Activated CD8-positive, alpha-beta memory T cell treated with anti-CD3 and anti-CD28 coated beads, Interleukin-2, amount 50 U/mL, for 48 hours (primary cell): Measurements from ENCODE around the gene EMILIN1.
A peak's percentile ranks its signal among the peaks of the same experiment; 100 is the strongest.

ENCODE experiments used
- DNase-seq: peaks from one replicate; pipeline ENCODE4 v3.0.0-alpha.2; 2020

The EMILIN1 gene

DNA sequence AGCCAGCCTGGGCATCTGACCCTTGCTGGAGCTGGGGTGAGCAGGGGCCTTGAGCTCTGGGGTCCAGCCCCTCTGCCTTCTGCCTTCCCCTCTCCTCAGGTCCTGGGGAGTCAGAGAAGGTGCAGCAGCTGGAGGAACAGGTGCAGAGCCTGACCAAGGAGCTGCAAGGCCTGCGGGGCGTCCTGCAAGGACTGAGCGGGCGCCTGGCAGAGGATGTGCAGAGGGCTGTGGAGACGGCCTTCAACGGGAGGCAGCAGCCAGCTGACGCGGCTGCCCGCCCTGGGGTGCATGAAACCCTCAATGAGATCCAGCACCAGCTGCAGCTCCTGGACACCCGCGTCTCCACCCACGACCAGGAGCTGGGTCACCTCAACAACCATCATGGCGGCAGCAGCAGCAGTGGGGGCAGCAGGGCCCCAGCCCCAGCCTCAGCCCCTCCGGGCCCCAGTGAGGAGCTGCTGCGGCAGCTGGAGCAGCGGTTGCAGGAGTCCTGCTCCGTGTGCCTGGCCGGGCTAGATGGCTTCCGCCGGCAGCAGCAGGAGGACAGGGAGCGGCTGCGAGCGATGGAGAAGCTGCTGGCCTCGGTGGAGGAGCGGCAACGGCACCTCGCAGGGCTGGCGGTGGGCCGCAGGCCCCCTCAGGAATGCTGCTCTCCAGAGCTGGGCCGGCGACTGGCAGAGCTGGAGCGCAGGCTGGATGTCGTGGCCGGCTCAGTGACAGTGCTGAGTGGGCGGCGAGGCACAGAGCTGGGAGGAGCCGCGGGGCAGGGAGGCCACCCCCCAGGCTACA, 3.8 kb downstream of the EMILIN1 start:
- DNase-seq, result no peak

GRCh38 chr2:27082773-27083409, 4.5 kb downstream of the EMILIN1 start:
- no peak for DNase-seq

DNA sequence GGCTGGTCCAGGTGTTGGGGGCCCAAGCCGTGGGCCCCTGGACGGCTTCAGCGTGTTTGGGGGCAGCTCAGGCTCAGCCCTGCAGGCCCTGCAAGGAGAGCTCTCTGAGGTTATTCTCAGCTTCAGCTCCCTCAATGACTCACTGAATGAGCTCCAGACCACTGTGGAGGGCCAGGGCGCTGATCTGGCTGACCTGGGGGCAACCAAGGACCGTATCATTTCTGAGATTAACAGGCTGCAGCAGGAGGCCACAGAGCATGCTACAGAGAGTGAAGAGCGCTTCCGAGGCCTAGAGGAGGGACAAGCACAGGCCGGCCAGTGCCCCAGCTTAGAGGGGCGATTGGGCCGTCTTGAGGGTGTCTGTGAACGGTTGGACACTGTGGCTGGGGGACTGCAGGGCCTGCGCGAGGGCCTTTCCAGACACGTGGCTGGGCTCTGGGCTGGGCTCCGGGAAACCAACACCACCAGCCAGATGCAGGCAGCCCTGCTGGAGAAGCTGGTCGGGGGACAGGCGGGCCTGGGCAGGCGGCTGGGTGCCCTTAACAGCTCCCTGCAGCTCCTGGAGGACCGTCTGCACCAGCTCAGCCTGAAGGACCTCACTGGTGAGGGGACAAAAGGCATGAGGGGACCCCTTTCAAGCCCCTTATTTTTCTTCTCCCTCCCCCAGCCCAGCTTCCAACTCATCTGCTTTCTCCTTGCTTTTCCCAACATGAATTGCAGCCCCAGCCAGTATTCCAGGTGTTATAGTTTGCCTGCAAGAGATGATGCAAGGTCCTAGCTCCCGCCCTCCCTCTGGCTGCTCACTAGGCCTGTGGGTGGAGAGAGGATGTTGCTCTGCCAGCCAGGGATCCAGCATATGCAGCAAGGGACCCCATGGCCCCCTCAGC, 5.2 kb downstream of the EMILIN1 start:
- no peak for DNase-seq

DNA sequence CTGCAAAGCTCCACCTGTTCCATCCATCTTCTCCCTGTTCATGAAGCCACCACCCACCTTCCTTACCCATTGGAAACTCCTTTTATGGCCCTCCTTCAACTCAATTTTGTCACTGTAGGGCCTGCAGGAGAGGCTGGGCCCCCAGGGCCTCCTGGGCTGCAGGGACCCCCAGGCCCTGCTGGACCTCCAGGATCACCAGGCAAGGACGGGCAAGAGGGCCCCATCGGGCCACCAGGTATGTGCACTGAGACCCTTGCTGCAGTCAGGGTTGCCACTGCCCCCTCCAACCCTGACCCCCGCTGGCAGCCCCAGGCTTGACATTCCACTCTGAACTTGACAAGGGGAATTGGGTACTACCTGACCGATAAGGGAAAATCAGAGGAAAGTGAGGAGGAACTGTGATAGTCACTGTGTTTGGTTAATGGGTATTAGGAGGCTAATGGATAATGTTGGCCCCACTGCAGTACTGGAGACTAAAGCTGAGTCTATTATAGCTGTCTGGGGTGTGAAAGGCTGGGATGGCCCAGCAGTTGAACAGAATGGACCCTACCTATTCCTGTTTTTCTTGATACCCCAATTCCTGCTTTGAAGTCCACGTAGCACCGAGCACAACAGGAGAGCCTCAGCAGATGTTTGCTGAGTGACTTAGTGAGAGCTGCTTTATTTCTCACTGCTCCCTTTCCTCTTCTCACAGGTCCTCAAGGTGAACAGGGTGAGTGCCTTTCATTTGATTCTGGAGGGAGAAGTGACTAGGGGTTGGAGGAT, 6.1 kb downstream of the EMILIN1 start:
- no peak for DNase-seq

DNA sequence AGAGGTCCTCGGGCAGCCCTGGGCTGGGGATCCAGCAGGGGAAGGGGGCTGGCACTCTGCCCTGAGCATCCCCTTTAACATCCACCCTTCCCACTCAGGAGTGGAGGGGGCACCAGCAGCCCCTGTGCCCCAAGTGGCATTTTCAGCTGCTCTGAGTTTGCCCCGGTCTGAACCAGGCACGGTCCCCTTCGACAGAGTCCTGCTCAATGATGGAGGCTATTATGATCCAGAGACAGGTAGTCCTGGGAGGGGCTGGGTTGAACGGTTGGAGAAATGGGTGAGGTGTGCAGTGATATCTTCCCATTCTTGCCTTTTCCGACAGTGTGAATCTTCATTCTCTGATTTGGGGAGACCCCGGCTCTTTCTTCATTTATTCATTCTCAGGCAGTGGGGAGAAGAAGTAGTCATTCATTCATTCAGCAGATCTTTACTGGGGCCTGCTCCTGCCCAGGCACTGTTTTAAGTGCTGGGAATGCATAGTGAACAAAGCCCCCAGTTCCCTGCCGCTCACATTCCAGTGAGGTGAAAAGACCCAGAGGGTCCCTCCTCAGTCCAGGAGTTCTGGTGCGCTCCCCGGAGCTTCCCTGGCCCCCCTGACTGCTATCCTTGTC, 6.8 kb downstream of the EMILIN1 start:
- DNase-seq, result no peak

- DNase-seq, result peak; percentile 77
These were observed 7.3 kb downstream of the EMILIN1 start for GRCh38 chr2:27085673-27086089.

GRCh38 chr2:27086090-27086723, 7.8 kb downstream of the EMILIN1 start:
- peak; percentile 100 for DNase-seq

DNA sequence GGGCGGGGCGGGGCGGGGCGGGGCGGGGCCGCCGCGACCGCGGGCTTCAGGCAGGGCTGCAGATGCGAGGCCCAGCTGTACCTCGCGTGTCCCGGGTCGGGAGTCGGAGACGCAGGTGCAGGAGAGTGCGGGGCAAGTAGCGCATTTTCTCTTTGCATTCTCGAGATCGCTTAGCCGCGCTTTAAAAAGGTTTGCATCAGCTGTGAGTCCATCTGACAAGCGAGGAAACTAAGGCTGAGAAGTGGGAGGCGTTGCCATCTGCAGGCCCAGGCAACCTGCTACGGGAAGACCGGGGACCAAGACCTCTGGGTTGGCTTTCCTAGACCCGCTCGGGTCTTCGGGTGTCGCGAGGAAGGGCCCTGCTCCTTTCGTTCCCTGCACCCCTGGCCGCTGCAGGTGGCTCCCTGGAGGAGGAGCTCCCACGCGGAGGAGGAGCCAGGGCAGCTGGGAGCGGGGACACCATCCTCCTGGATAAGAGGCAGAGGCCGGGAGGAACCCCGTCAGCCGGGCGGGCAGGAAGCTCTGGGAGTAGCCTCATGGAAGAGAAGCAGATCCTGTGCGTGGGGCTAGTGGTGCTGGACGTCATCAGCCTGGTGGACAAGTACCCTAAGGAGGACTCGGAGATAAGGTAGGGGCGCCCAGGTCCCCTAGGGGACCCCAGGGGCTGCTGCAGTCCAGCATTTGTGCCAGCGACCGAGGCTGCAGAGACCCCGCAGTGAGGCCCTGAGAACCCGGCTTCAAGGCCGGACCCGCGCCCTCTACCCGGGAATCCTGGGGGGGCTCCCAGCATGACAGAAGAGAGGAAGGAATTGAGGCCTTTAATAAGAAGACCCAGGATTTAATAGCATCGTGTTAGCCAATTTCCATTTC, 8.5 kb downstream of the EMILIN1 start, which contains the start of gene KHK:
Gene KHK (plus strand): TSS at position 49 of the 870 bp plus-strand sequence. CDS start 488 bp downstream, at position 537.
- peak; percentile 66 for DNase-seq

GRCh38 chr2:27087823-27088410, 9.5 kb downstream of the EMILIN1 start:
- DNase-seq, result no peak

GRCh38 chr2:27088634-27089033, 10.2 kb downstream of the EMILIN1 start:
- no peak for DNase-seq

- no peak for DNase-seq
These were observed 10.9 kb downstream of the EMILIN1 start for GRCh38 chr2:27089111-27089954.

DNA sequence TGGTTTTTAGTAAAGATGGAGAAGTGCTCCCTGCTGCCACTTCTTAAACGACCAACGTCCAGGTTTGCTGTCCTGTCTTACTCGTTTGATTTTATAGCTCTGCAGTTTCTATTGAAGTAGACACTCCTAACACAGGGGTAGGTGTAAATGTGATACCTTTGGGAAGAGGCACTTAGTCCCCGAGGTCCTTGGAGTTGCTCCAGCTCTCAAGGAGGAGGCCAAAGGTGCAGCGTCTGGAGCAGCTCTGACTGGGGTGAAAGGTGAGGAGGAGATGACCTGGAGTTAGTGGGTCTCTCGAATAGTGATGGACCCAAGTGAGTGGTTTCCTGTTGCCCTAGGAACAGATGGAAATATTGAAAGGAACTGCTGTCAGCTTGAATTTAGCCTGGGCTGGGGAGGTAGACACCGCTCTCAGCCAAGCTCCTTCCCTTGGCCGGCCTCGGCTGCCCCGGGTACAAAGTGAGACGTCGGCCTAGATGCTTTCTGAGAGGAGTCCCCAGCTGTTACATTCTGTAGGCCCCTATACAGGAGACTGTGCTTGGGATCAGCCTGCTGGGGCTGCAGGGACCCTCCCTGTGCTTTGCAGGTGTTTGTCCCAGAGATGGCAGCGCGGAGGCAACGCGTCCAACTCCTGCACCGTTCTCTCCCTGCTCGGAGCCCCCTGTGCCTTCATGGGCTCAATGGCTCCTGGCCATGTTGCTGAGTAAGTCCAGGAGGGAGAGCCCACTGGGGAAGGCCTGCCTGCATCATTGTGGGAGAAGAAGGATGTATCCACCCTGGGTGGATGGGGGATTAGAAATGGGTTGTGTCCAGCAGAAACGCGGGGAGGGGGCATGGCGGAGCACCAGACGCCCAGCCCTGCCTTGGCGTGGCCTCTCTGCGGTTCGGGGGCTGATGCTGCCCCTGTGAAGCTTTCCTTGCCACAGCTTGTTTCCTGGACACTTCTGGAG, 13.6 kb downstream of the EMILIN1 start:
- no peak for DNase-seq

- DNase-seq, result no peak
These were observed 14.4 kb downstream of the EMILIN1 start for GRCh38 chr2:27092696-27093429.

- no peak for DNase-seq
These were observed 15.3 kb downstream of the EMILIN1 start for GRCh38 chr2:27093430-27094352.

DNA sequence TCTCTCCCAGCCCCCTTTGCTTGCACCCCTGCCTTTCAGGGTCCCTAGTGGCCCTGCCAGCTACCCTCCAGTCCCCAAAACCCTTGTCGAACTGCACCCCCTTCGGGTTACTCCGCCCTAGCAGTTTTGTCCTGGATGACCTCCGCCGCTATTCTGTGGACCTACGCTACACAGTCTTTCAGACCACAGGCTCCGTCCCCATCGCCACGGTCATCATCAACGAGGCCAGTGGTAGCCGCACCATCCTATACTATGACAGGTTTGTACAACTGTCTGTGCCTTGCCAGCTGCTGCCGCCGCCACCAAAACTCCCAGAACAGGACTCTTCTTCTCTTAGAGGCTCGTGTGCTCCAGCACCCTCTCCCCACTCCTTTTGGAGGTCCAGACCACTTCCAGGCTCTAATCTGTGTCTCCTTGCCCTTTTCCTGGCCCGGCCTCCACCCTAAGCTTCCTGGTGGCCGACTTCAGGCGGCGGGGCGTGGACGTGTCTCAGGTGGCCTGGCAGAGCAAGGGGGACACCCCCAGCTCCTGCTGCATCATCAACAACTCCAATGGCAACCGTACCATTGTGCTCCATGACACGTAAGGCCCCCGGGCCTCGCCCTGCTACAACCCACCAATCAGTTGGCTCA, 16.1 kb downstream of the EMILIN1 start:
- no peak for DNase-seq

DNA sequence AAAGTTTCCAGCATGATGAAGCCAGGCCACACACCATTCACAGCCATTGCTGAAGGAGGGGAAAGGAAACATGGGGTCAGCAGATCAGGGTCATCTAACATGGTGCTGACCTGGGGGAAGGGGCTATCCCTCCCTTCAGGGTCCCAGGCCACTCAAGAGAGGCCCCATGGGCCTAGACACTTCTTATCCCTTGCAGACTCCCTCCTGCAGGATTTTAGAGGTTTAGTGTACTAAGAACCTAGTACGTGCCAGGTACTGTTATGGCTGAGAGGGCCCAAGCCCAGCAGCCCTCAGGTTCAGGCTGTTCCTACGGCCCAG, 17.0 kb downstream of the EMILIN1 start:
- DNase-seq, result no peak
